ENCODE measurements around the gene CDR2. TPM values are rescaled to one million over a fixed set of nuclear protein-coding genes. Genes with fewer than 3 reads are reported as not detected.

The CDR2 gene
- total and polyA plus RNA-seq, 2 of the 13 experiments (the other 11 are each of a cell fraction or from before 2014, with no cell fraction given): 59.0 to 78.9 TPM

DNA sequence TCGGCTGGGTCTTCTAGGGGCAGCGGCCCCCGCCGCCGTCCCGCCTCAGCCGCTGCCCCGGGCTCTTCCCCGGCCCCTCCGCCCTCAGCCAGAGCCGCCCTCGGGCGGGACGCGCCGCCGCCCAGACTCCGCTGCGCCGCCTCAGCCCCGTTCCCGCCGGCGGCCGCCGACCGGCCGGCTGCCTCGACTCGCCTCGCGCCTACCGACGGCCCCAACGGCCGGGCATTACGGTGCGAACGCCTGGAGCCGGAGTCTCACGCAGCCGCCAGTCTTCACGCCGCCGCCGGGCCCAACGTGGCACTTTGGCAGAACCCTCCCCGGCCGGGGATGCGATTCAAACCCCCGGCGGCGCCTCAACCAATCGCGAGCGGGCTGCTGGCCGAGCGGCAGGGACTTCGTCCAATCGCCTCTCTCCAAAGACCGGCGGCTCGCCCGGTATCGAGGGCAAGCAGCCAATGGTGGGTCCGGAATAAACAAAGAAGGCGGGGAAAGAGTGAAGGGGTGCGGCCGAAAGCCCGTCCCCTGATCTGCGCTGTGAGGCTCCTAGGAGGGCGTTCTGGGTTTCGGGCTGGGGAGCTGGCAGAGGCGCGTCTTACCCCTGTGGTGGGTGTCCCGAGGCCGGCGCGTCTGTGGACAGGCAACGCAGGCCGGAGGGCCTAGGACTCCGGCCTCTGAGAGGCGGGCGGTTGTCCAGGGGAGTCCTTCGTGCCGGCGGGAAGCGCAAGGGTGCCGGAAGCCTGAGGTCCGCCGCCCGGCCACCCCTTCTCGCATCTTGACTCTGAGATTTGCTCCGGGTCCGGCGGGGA, at the start of gene CDR2 (continued):
- TF ChIP-seq, protein P1, sequence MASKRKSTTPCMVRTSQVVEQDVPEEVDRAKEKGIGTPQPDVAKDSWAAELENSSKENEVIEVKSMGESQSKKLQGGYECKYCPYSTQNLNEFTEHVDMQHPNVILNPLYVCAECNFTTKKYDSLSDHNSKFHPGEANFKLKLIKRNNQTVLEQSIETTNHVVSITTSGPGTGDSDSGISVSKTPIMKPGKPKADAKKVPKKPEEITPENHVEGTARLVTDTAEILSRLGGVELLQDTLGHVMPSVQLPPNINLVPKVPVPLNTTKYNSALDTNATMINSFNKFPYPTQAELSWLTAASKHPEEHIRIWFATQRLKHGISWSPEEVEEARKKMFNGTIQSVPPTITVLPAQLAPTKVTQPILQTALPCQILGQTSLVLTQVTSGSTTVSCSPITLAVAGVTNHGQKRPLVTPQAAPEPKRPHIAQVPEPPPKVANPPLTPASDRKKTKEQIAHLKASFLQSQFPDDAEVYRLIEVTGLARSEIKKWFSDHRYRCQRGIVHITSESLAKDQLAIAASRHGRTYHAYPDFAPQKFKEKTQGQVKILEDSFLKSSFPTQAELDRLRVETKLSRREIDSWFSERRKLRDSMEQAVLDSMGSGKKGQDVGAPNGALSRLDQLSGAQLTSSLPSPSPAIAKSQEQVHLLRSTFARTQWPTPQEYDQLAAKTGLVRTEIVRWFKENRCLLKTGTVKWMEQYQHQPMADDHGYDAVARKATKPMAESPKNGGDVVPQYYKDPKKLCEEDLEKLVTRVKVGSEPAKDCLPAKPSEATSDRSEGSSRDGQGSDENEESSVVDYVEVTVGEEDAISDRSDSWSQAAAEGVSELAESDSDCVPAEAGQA (IDR thresholded peaks at IDR 0.05; ENCODE audit: low read depth): no peak
- TF ChIP-seq, protein P1 (CRISPR knock-in tag; IDR thresholded peaks at IDR 0.05; ENCODE audit: borderline replicate concordance): peak; percentile 97
- TF ChIP-seq NBN (conservative IDR thresholded peaks at IDR 0.05) (no peak), CBX2 (IDR thresholded peaks at IDR 0.05; ENCODE audit: low read depth, low read length) (no peak), CBX2 (CRISPR knock-in tag; IDR thresholded peaks at IDR 0.05; ENCODE audit: low read depth) (0 out of 2 replicates have a peak, but pooled peaks have one; percentile 50), ZNF703 (CRISPR knock-in tag; IDR thresholded peaks at IDR 0.05; ENCODE audit: borderline replicate concordance) (no peak), KLF12 (CRISPR knock-in tag; IDR thresholded peaks at IDR 0.05; ENCODE audit: borderline replicate concordance) (peak; percentile 83), ATF7 (IDR thresholded peaks at IDR 0.05) (no peak), ATF7 (CRISPR knock-in tag; IDR thresholded peaks at IDR 0.05) (peak; percentile 67; the same call in 1 of the 2 replicates), EHMT2 (IDR thresholded peaks at IDR 0.05; ENCODE audit: borderline replicate concordance, low read depth, low read length) (no peak), ZNF589 (CRISPR knock-in tag; conservative IDR thresholded peaks at IDR 0.05) (no peak), IKZF4 (CRISPR knock-in tag; IDR thresholded peaks at IDR 0.05; ENCODE audit: borderline replicate concordance, low read depth, not compliant biosample characterization) (peak; percentile 81), TAF15 (IDR thresholded peaks at IDR 0.05; ENCODE audit: low read depth, low read length, poor library complexity, severe bottlenecking) (no peak), SP4 (CRISPR knock-in tag; IDR thresholded peaks at IDR 0.05) (peak; percentile 68), HNRNPH1 (optimal IDR thresholded peaks at IDR 0.05; ENCODE audit: low read depth, low read length) (peak; percentile 54)
- TF ChIP-seq, protein P2, sequence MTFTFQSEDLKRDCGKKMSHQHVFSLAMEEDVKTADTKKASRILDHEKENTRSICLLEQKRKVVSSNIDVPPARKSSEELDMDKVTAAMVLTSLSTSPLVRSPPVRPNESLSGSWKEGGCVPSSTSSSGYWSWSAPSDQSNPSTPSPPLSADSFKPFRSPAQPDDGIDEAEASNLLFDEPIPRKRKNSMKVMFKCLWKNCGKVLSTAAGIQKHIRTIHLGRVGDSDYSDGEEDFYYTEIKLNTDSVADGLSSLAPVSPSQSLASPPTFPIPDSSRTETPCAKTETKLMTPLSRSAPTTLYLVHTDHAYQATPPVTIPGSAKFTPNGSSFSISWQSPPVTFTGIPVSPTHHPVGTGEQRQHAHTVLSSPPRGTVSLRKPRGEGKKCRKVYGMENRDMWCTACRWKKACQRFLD (CRISPR knock-in tag; IDR thresholded peaks at IDR 0.05; ENCODE audit: borderline replicate concordance): 0 out of 2 replicates have a peak, but pooled peaks have one; percentile 41
- TF ChIP-seq, protein P3, sequence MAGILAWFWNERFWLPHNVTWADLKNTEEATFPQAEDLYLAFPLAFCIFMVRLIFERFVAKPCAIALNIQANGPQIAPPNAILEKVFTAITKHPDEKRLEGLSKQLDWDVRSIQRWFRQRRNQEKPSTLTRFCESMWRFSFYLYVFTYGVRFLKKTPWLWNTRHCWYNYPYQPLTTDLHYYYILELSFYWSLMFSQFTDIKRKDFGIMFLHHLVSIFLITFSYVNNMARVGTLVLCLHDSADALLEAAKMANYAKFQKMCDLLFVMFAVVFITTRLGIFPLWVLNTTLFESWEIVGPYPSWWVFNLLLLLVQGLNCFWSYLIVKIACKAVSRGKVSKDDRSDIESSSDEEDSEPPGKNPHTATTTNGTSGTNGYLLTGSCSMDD (CRISPR knock-in tag; IDR thresholded peaks at IDR 0.05): peak; percentile 57; the same call in 1 of the 2 replicates
- TF ChIP-seq, protein P4, sequence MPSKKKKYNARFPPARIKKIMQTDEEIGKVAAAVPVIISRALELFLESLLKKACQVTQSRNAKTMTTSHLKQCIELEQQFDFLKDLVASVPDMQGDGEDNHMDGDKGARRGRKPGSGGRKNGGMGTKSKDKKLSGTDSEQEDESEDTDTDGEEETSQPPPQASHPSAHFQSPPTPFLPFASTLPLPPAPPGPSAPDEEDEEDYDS (CRISPR knock-in tag; IDR thresholded peaks at IDR 0.05): peak; percentile 94
- TF ChIP-seq, protein P5, sequence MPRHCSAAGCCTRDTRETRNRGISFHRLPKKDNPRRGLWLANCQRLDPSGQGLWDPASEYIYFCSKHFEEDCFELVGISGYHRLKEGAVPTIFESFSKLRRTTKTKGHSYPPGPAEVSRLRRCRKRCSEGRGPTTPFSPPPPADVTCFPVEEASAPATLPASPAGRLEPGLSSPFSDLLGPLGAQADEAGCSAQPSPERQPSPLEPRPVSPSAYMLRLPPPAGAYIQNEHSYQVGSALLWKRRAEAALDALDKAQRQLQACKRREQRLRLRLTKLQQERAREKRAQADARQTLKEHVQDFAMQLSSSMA (CRISPR knock-in tag; IDR thresholded peaks at IDR 0.05): peak; percentile 85

All from HepG2 (cell line).